Measurements from ENCODE around the gene RHOBTB3. TPM values are rescaled to one million over a fixed set of nuclear protein-coding genes. Genes with fewer than 3 reads are reported as not detected.
A peak's percentile ranks its signal among the peaks of the same experiment; 100 is the strongest.

Gene RHOBTB3
- total RNA-seq, 1 experiment from 2014 or later = 85.6 TPM

GRCh38 chr5:95817430-95817829 lies 86.3 kb downstream of the RHOBTB3 start:
- H3K4me1 ChIP-seq = peaks cover 15% of the 10 kb centered on the region
- no peaks in the 10 kb centered on the region for H3K9me3 Mint-ChIP-seq (ENCODE audit: unreplicated experiment)
- no peak for DNase-seq
- intact Hi-C loops (cut with micrococcal nuclease; ENCODE audit: unreplicated experiment) = no loop called here
- H3K4me3 ChIP-seq (ENCODE audit: low read depth, low read length) = no peak overlapping the region
- no peaks in the 10 kb centered on the region for H3K9me3 ChIP-seq
- H3K36me3 ChIP-seq (ENCODE audit: control insufficient read depth, insufficient read depth, low read length) = no peaks in the 10 kb centered on the region; the same call in 1 of the 2 replicates
- TF ChIP-seq, protein P1, sequence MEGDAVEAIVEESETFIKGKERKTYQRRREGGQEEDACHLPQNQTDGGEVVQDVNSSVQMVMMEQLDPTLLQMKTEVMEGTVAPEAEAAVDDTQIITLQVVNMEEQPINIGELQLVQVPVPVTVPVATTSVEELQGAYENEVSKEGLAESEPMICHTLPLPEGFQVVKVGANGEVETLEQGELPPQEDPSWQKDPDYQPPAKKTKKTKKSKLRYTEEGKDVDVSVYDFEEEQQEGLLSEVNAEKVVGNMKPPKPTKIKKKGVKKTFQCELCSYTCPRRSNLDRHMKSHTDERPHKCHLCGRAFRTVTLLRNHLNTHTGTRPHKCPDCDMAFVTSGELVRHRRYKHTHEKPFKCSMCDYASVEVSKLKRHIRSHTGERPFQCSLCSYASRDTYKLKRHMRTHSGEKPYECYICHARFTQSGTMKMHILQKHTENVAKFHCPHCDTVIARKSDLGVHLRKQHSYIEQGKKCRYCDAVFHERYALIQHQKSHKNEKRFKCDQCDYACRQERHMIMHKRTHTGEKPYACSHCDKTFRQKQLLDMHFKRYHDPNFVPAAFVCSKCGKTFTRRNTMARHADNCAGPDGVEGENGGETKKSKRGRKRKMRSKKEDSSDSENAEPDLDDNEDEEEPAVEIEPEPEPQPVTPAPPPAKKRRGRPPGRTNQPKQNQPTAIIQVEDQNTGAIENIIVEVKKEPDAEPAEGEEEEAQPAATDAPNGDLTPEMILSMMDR (IDR thresholded peaks at IDR 0.05; ENCODE audit: insufficient read depth in 1 of 2, low read depth in 1 of 2, low read length in 1 of 2, severe bottlenecking in 1 of 2, unreplicated experiment in 1 of 2) = no peak
- H3K4me1 Mint-ChIP-seq (ENCODE audit: low read depth, unreplicated experiment) = peaks cover 2% of the 10 kb centered on the region
- H3K27me3 Mint-ChIP-seq (ENCODE audit: insufficient read depth, unreplicated experiment) = no peaks in the 10 kb centered on the region
- no peaks in the 10 kb centered on the region for H3K27me3 ChIP-seq (replicated peaks; ENCODE audit: control insufficient read depth, insufficient read depth, low read length)
- H3K36me3 Mint-ChIP-seq (ENCODE audit: insufficient read depth, unreplicated experiment) = no peaks in the 10 kb centered on the region
- no TSS peak for BruUV-seq (replicated peaks)
- H3K27ac Mint-ChIP-seq (ENCODE audit: unreplicated experiment) = no peak overlapping the region
- ChIA-PET CTCF (no interaction called here), POLR2A (no interaction called here)
- H3K4me3 Mint-ChIP-seq (ENCODE audit: unreplicated experiment) = no peak overlapping the region

GRCh38 chr5:95818181-95819147 lies 87.3 kb downstream of the RHOBTB3 start:
- intact Hi-C loops (cut with micrococcal nuclease; ENCODE audit: unreplicated experiment) = no loop called here
- H3K36me3 Mint-ChIP-seq (ENCODE audit: insufficient read depth, unreplicated experiment) = no peaks in the 10 kb centered on the region
- Histone ChIP-seq H3K27me3 (replicated peaks; ENCODE audit: control insufficient read depth, insufficient read depth, low read length) (no peaks in the 10 kb centered on the region), H3K9me3 (no peaks in the 10 kb centered on the region), H3K4me1 (peaks cover 14% of the 10 kb centered on the region), H3K36me3 (ENCODE audit: control insufficient read depth, insufficient read depth, low read length) (no peaks in the 10 kb centered on the region; the same call in 1 of the 2 replicates), H3K4me3 (ENCODE audit: low read depth, low read length) (no peak overlapping the region)
- H3K4me3 Mint-ChIP-seq (ENCODE audit: unreplicated experiment) = no peak overlapping the region
- TF ChIP-seq, protein P1 (IDR thresholded peaks at IDR 0.05; ENCODE audit: insufficient read depth in 1 of 2, low read depth in 1 of 2, low read length in 1 of 2, severe bottlenecking in 1 of 2, unreplicated experiment in 1 of 2) = no peak
- no peaks in the 10 kb centered on the region for H3K9me3 Mint-ChIP-seq (ENCODE audit: unreplicated experiment)
- no peak overlapping the region for H3K27ac Mint-ChIP-seq (ENCODE audit: unreplicated experiment)
- no peaks in the 10 kb centered on the region for H3K4me1 Mint-ChIP-seq (ENCODE audit: low read depth, unreplicated experiment)
- no peak for DNase-seq
- no TSS peak for BruUV-seq (replicated peaks)
- ChIA-PET POLR2A (no interaction called here), CTCF (no interaction called here)
- no peaks in the 10 kb centered on the region for H3K27me3 Mint-ChIP-seq (ENCODE audit: insufficient read depth, unreplicated experiment)

- no peaks in the 10 kb centered on the region for H3K9me3 Mint-ChIP-seq (ENCODE audit: unreplicated experiment)
- POLR2A ChIA-PET = interaction anchor here (0.6 kb wide), 1 partner anchor 931 kb away, joined by 7 read pairs; no protein-coding TSS in a partner anchor
- no peak for DNase-seq
- no peaks in the 10 kb centered on the region for H3K27me3 Mint-ChIP-seq (ENCODE audit: insufficient read depth, unreplicated experiment)
- H3K4me1 Mint-ChIP-seq (ENCODE audit: low read depth, unreplicated experiment) = peaks cover 15% of the 10 kb centered on the region
- peak overlapping the region; percentile 51 for H3K27ac Mint-ChIP-seq (ENCODE audit: unreplicated experiment)
- TF ChIP-seq, protein P1 (IDR thresholded peaks at IDR 0.05; ENCODE audit: insufficient read depth in 1 of 2, low read depth in 1 of 2, low read length in 1 of 2, severe bottlenecking in 1 of 2, unreplicated experiment in 1 of 2) = no peak
- Histone ChIP-seq H3K27me3 (replicated peaks; ENCODE audit: control insufficient read depth, insufficient read depth, low read length) (no peaks in the 10 kb centered on the region), H3K9me3 (no peaks in the 10 kb centered on the region), H3K4me1 (peaks cover 34% of the 10 kb centered on the region), H3K36me3 (ENCODE audit: control insufficient read depth, insufficient read depth, low read length) (no peaks in the 10 kb centered on the region), H3K4me3 (ENCODE audit: low read depth, low read length) (peak overlapping the region; percentile 59)
- H3K36me3 Mint-ChIP-seq (ENCODE audit: insufficient read depth, unreplicated experiment) = no peaks in the 10 kb centered on the region
- CTCF ChIA-PET = interaction anchor here (1.0 to 1.3 kb wide), 2 partner anchors 13 to 40 kb away, joined by 5 to 10 read pairs; no protein-coding TSS in a partner anchor
- peak overlapping the region; percentile 82 for H3K4me3 Mint-ChIP-seq (ENCODE audit: unreplicated experiment)
- TSS peak; percentile 56 for BruUV-seq (replicated peaks)
- intact Hi-C loops (cut with micrococcal nuclease; ENCODE audit: unreplicated experiment) = loop anchor here (1.0 to 10.0 kb wide), 6 partner anchors 9 to 1283 kb away; no protein-coding TSS in a partner anchor
Observed at GRCh38 chr5:95821110-95822021, 90.2 kb downstream of the RHOBTB3 start.
